ENCODE measurements around the gene AIMP2.

- TF ChIP-seq CTCF (conservative IDR thresholded peaks at IDR 0.05; ENCODE audit: low read length) (no peak), EZH2phosphoT487 (IDR thresholded peaks at IDR 0.05; ENCODE audit: borderline replicate concordance) (no peak)
Observed at GRCh38 chr7:6031567-6031966, 22.5 kb downstream of the AIMP2 start.

Measured in Loucy (cell line).